PC-9 (cell line): ENCODE data around the gene EXOC4.

Experiments used
- CTCF ChIP-seq: fragments of 200-600 bp; sonication (generic); conservative IDR thresholded peaks from 2 replicates; pipeline ENCODE4 v1.6.1; 2017; ENCODE audit warnings: mixed run types, antibody characterized with exemption, mild to moderate bottlenecking, moderate library complexity
- EZH2 ChIP-seq: fragments of 200-600 bp; sonication (generic); IDR thresholded peaks from 2 replicates; pipeline ENCODE4 v1.8.0; 2017; ENCODE audit warnings: antibody characterized with exemption, low read depth

GRCh38 chr7:133851411-133851810 lies 598.5 kb downstream of the EXOC4 start:
- no peak for TF ChIP-seq EZH2
- TF ChIP-seq CTCF: no peak
